CD1c-positive myeloid dendritic cell (primary cell): ENCODE measurements around the gene MSL3B.

Experiments
- DNase-seq: peaks from one replicate; pipeline ENCODE4 v3.0.0-alpha.2; 2016; ENCODE audit errors: extremely low spot score

MSL3B gene

GRCh38 chr2:233833345-233833744 is 34.8 kb downstream of the MSL3B start:
- DNase-seq, result no peak

DNA sequence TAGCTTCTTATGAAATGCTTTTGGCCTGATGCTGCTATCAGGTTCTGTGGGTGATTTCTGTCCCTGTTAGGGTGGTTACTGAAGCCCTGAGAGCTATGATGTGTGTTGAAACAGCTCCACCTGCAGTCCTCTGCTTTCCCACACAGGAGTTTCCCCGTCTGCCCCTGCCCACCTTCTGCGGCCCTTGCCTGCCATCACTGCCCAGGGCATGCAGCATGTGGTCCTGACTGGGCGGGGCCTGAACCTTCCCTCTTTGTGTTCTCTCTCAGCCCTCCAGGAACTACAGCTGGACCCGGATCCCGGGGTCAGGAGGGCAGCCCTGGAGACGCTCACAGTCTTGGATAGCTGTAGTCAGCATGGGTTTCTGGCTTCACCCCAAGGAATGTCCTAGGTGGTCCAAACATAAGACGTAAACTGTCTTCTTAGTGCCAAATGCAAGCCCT is 35.3 kb downstream of the MSL3B start:
- DNase-seq, result no peak

DNA sequence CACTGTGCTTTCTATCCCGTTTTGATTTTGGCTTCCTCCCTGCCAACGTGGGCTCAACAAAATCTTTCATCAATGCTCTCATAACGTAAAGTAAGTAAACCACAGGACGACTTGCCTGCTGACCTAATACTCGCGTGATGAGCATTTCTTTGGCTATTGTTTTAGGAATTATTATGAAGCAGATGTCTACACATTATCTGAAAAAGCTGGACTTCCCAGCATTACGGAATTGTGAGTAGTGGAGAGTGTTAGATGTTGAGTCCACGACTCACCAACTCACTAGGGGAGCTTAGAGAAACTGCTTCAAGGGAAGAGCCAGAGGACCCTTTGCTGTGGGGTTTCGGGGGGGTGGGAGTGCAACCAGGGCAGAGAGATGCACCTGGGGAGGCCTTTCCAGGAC is 35.8 kb downstream of the MSL3B start:
- DNase-seq, result no peak

DNA sequence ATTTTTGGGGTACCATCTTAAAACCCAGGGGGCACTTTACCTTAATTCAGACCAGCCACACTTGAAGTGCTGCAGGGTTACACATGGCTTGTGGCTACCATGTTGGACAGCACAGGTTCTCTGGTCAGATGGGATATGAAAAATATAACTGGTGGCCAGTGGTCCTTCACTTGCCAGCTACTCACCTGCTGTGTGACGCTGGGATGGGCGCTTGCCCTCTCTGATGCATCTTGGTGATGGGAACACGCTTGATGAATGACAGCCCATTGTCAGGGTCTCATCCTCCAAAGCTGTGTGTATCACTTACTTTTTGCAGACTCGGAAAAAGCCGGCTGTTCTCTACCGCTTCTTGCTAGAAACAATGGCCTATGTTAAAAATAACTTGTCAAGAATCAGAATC is 36.3 kb downstream of the MSL3B start:
- DNase-seq, result no peak

DNA sequence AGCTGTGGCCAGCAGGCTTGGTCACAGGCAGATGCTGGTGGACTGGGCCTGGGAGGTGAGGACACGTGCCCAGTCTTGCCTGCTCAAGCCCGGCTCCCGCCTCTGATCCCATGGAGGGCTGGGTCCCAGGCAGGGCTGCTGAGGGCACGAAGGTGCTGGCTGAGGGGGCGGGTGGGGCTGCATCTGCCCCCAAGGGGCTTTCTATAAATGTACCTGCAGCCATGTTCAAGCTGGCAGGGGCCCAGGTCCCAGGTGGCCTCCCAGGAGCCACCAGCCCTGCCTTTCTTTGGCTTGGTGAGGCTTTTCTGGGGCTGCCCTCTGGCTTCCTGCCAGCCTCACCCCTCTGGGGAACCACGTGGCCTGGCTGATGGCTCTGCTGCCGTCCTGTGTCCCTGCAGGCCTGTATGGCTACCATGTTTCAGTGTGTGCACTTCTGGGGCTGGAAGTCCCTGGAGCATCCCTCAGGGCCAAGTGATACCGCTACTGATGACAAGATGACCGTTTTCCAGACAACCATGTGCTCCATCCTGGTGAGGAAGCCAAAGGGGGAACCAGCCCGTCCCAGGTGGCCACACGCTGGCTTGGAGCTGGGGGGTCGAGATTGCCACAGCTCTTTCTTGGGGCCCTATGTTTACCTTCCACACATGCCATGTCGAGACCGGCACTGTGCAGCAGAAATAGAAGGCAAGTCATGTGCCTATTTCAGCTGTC is 37.0 kb downstream of the MSL3B start:
- no peak for DNase-seq

- DNase-seq, result no peak
Observed at GRCh38 chr2:233830111-233830802, 37.9 kb downstream of the MSL3B start.

GRCh38 chr2:233829193-233830110 is 38.7 kb downstream of the MSL3B start:
- no peak for DNase-seq

- DNase-seq, result no peak
Observed at GRCh38 chr2:233828546-233829192, 39.5 kb downstream of the MSL3B start.

DNA sequence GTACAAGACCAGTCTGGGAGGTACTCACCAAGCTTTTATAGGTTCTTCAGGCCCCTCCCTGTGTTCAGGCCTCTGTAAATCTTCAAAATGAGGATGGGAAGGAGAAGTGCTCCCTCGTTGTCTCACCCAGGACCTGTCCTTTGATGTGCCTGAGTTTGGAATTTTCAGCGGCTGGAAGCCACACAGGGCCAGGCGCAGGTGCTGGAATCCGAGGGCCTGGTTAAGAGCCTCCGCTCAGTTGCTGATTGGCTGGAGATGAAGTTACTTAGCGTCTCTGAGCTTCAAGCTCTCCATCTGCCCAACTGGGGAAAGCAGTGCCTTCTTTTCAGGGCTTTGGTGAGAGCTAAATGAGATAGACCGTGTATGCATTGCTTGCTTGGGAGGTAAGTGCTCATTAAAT is 43.8 kb downstream of the MSL3B start:
- no peak for DNase-seq

GRCh38 chr2:233823731-233824121 is 44.5 kb downstream of the MSL3B start:
- no peak for DNase-seq

DNA sequence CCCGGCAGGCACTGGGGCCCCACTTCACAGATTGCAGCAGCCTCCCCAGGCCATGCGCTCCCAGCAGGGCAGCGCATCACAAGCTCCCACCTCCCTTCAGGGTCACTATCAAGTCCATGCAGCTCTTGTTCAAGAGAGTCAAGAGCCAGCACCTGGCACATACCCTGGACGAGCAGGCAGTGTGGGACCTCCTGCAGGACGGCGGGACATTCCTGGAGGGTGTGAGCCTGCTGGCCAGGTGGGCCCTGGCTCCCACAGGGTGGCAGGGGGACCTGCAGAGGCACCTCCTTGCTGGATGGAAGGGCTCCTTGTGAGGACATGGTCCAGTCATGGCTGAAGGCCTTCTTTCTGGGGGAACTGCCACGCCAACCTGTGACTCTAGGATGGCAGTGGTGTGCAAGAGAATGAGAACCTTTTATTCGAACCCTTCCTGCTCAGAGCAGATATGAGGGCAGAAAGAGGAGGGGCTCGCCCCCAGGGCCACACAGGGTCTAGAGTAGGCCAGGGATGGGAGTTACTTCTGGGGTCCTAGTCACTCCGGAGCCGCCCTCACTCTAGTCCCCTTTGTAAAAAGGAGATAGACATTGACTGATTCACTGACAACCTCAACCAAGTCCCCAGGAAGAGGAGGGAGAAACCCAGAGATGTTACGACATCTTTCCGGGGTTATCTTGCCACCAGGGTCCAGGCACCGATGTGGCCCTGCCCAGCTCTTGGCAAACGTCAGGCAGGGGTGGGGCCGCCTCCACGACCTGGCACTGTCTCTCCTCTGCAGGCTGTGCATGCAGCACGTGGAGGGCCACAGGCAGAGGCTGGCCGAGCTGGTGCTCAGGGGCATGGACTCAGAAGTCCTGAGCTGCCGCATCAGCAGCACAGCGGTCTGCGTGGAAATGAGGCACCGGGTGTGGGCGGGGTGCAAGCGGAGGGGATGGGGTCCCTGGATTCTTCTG is 45.1 kb downstream of the MSL3B start:
- no peak for DNase-seq

GRCh38 chr2:233822101-233822771 is 46.0 kb downstream of the MSL3B start:
- no peak for DNase-seq

GRCh38 chr2:233821709-233822100 is 46.5 kb downstream of the MSL3B start:
- DNase-seq, result no peak

DNA sequence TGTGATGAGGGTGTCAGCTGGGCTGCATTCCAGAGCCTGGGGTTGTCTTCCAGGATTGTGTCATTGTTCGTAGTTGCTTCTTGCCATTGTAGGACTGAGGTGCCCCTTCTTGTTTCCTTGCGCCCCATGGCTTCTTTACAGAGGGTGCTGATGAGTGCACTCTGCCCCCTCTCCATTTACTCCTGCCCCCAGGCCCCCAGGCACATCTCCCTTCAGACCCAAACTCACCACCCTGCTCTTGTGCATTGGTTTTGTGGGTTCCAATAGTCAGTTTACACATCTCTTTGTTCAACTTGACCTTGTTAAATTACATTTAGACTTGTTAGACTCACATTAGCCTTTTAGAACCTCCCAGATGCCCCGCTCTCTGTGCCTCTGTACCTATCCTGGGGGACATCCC is 47.0 kb downstream of the MSL3B start:
- DNase-seq, result no peak

- DNase-seq, result no peak
Observed at GRCh38 chr2:233820774-233821105, 47.4 kb downstream of the MSL3B start.

- no peak for DNase-seq
Observed at GRCh38 chr2:233819884-233820773, 48.1 kb downstream of the MSL3B start.

- DNase-seq, result no peak
Observed at GRCh38 chr2:233818639-233819621, 49.3 kb downstream of the MSL3B start.

GRCh38 chr2:233817995-233818638 is 50.1 kb downstream of the MSL3B start:
- no peak for DNase-seq
